ENCODE data around the gene HMGN4. TPM values are rescaled to one million over a fixed set of nuclear protein-coding genes. Genes with fewer than 3 reads are reported as not detected.

The HMGN4 gene
- polyA plus RNA-seq, 1 experiment = 41.4 TPM

DNA sequence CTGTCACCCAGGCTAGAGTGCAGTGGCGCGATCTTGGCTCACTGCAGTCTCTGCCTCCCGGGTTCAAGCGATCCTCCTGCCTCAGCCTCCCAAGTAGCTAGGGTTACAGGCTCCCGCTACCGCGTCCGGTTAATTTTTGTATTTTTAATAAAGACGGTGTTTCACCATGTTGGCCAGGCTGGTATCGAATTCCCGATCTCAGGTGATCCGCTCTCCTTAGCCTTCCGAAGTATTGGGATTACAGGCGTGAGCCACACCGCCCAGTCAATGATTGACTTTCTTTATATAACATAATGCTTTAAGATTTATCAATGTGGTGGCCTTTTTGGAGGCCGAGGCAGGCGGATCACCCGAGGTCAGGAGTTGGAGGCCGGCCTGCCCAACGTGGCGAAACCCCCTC lies 50.8 kb downstream of the HMGN4 start:
- Histone ChIP-seq H3K36me3 (ENCODE audit: control insufficient read depth, insufficient read depth, low read length) (no peaks in the 10 kb centered on the region), H3K4me3 (ENCODE audit: low read depth, low read length) (no peak overlapping the region), H3K27me3 (ENCODE audit: control insufficient read depth, insufficient read depth, low read length) (0 out of 2 replicates have a peak, but pooled peaks cover 2% of the 10 kb centered on the region)
- TF ChIP-seq, protein P1, sequence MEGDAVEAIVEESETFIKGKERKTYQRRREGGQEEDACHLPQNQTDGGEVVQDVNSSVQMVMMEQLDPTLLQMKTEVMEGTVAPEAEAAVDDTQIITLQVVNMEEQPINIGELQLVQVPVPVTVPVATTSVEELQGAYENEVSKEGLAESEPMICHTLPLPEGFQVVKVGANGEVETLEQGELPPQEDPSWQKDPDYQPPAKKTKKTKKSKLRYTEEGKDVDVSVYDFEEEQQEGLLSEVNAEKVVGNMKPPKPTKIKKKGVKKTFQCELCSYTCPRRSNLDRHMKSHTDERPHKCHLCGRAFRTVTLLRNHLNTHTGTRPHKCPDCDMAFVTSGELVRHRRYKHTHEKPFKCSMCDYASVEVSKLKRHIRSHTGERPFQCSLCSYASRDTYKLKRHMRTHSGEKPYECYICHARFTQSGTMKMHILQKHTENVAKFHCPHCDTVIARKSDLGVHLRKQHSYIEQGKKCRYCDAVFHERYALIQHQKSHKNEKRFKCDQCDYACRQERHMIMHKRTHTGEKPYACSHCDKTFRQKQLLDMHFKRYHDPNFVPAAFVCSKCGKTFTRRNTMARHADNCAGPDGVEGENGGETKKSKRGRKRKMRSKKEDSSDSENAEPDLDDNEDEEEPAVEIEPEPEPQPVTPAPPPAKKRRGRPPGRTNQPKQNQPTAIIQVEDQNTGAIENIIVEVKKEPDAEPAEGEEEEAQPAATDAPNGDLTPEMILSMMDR (IDR thresholded peaks at IDR 0.05; ENCODE audit: insufficient read depth, low read depth, low read length) = no peak
- DNase-seq (ENCODE audit: low read depth) = no peak
- ChIA-PET POLR2A (no interaction called here), CTCF (interaction anchor here (1.6 kb wide), 1 partner anchor 247 kb away, joined by 6 read pairs; no protein-coding TSS in a partner anchor)

DNA sequence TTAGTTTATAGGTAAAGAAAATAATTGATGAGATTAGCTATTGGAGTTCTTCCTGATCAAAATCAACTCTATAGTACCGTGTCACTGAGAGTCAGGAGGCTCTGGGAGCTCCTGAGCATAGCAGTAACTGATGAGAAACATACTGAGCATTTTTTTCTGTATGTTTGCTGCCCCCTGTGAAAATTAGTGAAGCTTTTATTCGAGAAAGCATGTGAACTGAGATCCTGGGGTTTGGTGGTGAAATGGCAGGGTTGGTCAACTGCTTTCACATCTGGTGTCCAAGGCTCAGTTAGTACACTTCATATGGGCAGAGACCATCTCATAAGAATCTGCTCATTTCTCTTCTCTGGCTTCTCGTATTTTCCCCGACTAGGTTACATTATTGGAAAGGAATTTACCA lies 54.5 kb downstream of the HMGN4 start:
- DNase-seq (ENCODE audit: low read depth) = no peak
- H3K36me3 ChIP-seq (ENCODE audit: control insufficient read depth, insufficient read depth, low read length) = no peaks in the 10 kb centered on the region
- ChIA-PET CTCF (interaction anchor here (0.9 to 1.8 kb wide), 5 partner anchors 10 to 251 kb away, joined by 3 to 8 read pairs (median 3); no protein-coding TSS in a partner anchor), POLR2A (interaction anchor here (0.6 kb wide), 1 partner anchor 886 kb away, joined by 3 read pairs; no protein-coding TSS in a partner anchor)
- TF ChIP-seq, protein P1 (IDR thresholded peaks at IDR 0.05; ENCODE audit: insufficient read depth, low read depth, low read length) = no peak
- no peaks in the 10 kb centered on the region for H3K27me3 ChIP-seq (ENCODE audit: control insufficient read depth, insufficient read depth, low read length)
- H3K4me3 ChIP-seq (ENCODE audit: low read depth, low read length) = no peak overlapping the region

- H3K27me3 ChIP-seq (ENCODE audit: control insufficient read depth, insufficient read depth, low read length) = no peaks in the 10 kb centered on the region
- POLR2A ChIA-PET = no interaction called here
- no peak for DNase-seq (ENCODE audit: low read depth)
- TF ChIP-seq, protein P1 (IDR thresholded peaks at IDR 0.05; ENCODE audit: insufficient read depth, low read depth, low read length) = no peak
- H3K36me3 ChIP-seq (ENCODE audit: control insufficient read depth, insufficient read depth, low read length) = peaks cover 4% of the 10 kb centered on the region
- CTCF ChIA-PET = interaction anchor here (0.9 to 3.8 kb wide), 6 partner anchors 9 to 260 kb away, joined by 3 to 51 read pairs (median 8); no protein-coding TSS in a partner anchor
- H3K4me3 ChIP-seq (ENCODE audit: low read depth, low read length) = no peak overlapping the region
These were observed 55.3 kb downstream of the HMGN4 start for GRCh38 chr6:26593278-26594130.

DNA sequence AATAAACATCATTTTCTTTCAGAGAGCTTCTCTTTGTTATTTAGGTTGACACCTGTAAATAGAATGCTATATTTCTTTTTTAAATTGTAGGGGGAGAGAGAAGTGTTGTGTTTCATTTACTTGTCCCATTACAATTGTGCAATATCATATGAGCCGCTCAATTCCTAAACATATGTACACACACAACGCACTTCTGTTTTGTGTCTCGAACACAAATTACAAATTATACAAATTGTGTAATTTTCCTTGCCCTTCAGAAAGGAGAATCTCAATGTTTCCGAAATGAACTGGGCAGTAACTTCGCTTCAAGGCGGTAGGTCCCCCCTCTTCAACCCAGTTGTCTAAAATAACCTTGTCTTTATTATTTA lies 55.9 kb downstream of the HMGN4 start:
- no peak for DNase-seq (ENCODE audit: low read depth)
- H3K4me3 ChIP-seq (ENCODE audit: low read depth, low read length) = no peak overlapping the region
- ChIA-PET CTCF (interaction anchor here (0.9 to 3.8 kb wide), 5 partner anchors 10 to 261 kb away, joined by 3 to 51 read pairs (median 12); no protein-coding TSS in a partner anchor), POLR2A (no interaction called here)
- TF ChIP-seq, protein P1 (IDR thresholded peaks at IDR 0.05; ENCODE audit: insufficient read depth, low read depth, low read length) = no peak
- H3K36me3 ChIP-seq (ENCODE audit: control insufficient read depth, insufficient read depth, low read length) = peaks cover 4% of the 10 kb centered on the region
- no peaks in the 10 kb centered on the region for H3K27me3 ChIP-seq (ENCODE audit: control insufficient read depth, insufficient read depth, low read length)
